ENCODE data around the gene SMLR1.

GRCh38 chr6:130858054-130858453 is 30.8 kb downstream of the SMLR1 start:
- TF ChIP-seq CTCF (IDR thresholded peaks at IDR 0.05) (no peak), POLR2AphosphoS5 (IDR thresholded peaks at IDR 0.05) (no peak), EP300 (IDR thresholded peaks at IDR 0.05; ENCODE audit: low read depth) (no peak)

Measured in transverse colon (tissue), 4 donors.